BE2C (cell line): ENCODE results near the gene TARS3.

ENCODE experiments used
- DNase-seq: peaks from one replicate; pipeline ENCODE4 v3.0.0-alpha.2; 2020
- H3K27me3 ChIP-seq: fragments of 250-450 bp; sonication (Bioruptor Pico); 2 replicates; pipeline ENCODE4 v1.5.1; 2020; ENCODE audit warnings: mild to moderate bottlenecking
- H3K36me3 ChIP-seq: fragments of 250-450 bp; sonication (Bioruptor Pico); 2 replicates; pipeline ENCODE4 v1.5.1; 2020; ENCODE audit warnings: mild to moderate bottlenecking
- H3K4me1 ChIP-seq: fragments of 250-450 bp; sonication (Bioruptor Pico); 2 replicates; pipeline ENCODE4 v1.5.1; 2020
- H3K4me3 ChIP-seq: 2 replicates; pipeline ENCODE4 v1.5.1; 2011; ENCODE audit warnings: low read depth, low read length
- H3K9me3 ChIP-seq: fragments of 250-450 bp; sonication (Bioruptor Pico); 2 replicates; pipeline ENCODE4 v1.5.1; 2020
- CTCF ChIP-seq: IDR thresholded peaks from 2 replicates; pipeline ENCODE4 v1.5.1; 2012; ENCODE audit warnings: mild to moderate bottlenecking, low read depth, low read length

The TARS3 gene

GRCh38 chr15:101652786-101653430, 71.4 kb downstream of the TARS3 start:
- Histone ChIP-seq H3K36me3 (peaks cover 25% of the 10 kb centered on the region), H3K27me3 (no peaks in the 10 kb centered on the region), H3K4me1 (peaks cover 2% of the 10 kb centered on the region; the same call in 1 of the 2 replicates), H3K9me3 (no peaks in the 10 kb centered on the region), H3K4me3 (peak overlapping the region; percentile 90)
- peak; percentile 24 for DNase-seq
- TF ChIP-seq CTCF: no peak

- peak within 1 kb of the TSS; percentile 90 for H3K4me3 ChIP-seq
These were observed 72.0 kb downstream of the TARS3 start, which contains the start of gene TM2D3 for GRCh38 chr15:101652098-101652785. Gene TM2D3 (minus strand): TSS chr15:101652381. CDS start chr15:101652361, 20 bp downstream.

GRCh38 chr15:101651554-101652097, 72.6 kb downstream of the TARS3 start:
- no peaks in the 10 kb centered on the region for H3K27me3 ChIP-seq
- no peak for DNase-seq
- peaks cover 36% of the 10 kb centered on the region for H3K36me3 ChIP-seq
- no peaks in the 10 kb centered on the region for H3K9me3 ChIP-seq
- H3K4me3 ChIP-seq: peak overlapping the region; percentile 90
- TF ChIP-seq CTCF: no peak
- H3K4me1 ChIP-seq: peaks cover 2% of the 10 kb centered on the region; the same call in 1 of the 2 replicates

More at GRCh38 chr15:101652098-101652785, 72.0 kb downstream of the TARS3 start, which contains the start of gene TM2D3:
- peak; percentile 97 for DNase-seq
- peaks cover 2% of the 10 kb centered on the region; the same call in 1 of the 2 replicates for H3K4me1 ChIP-seq
- peak; percentile 70 for TF ChIP-seq CTCF
- H3K27me3 ChIP-seq: no peaks in the 10 kb centered on the region
- H3K36me3 ChIP-seq: peaks cover 31% of the 10 kb centered on the region
- H3K9me3 ChIP-seq: no peaks in the 10 kb centered on the region

- no peak for TF ChIP-seq CTCF
- Histone ChIP-seq H3K4me3 (peak overlapping the region; percentile 90), H3K36me3 (peaks cover 47% of the 10 kb centered on the region), H3K4me1 (peaks cover 2% of the 10 kb centered on the region; the same call in 1 of the 2 replicates), H3K27me3 (no peaks in the 10 kb centered on the region), H3K9me3 (no peaks in the 10 kb centered on the region)
- no peak for DNase-seq
These were observed 74.1 kb downstream of the TARS3 start for GRCh38 chr15:101650145-101650544.

GRCh38 chr15:101648356-101648755, 75.9 kb downstream of the TARS3 start:
- H3K9me3 ChIP-seq: no peaks in the 10 kb centered on the region
- no peaks in the 10 kb centered on the region for H3K27me3 ChIP-seq
- peaks cover 2% of the 10 kb centered on the region; the same call in 1 of the 2 replicates for H3K4me1 ChIP-seq
- no peak for TF ChIP-seq CTCF
- no peak for DNase-seq
- H3K36me3 ChIP-seq: peaks cover 57% of the 10 kb centered on the region
- H3K4me3 ChIP-seq: no peak overlapping the region
